GM23338 (cell line): Measurements from ENCODE around the gene GOLGA1. TPM values are rescaled to one million over a fixed set of nuclear protein-coding genes. Genes with fewer than 3 reads are reported as not detected.

Experiments
- ATAC-seq: fragments of 200-7000 bp; cut with Tn5 transposase; 3 replicates; pipeline ENCODE4 v1.9.1; 2020
- DNase-seq: peaks from one replicate; pipeline ENCODE4 v3.0.0-alpha.2; 2015; ENCODE audit warnings: low spot score
- H2AFZ ChIP-seq: fragments of 200-600 bp; sonication (generic); 2 replicates; pipeline ENCODE4 v1.8.0; 2016; ENCODE audit warnings: antibody characterized with exemption, mild to moderate bottlenecking, moderate library complexity
- H3F3A ChIP-seq: fragments of 200-600 bp; sonication (generic); replicated peaks from 2 replicates; pipeline ENCODE4 v1.8.0; 2017; ENCODE audit warnings: antibody characterized with exemption, mixed run types, low read depth
- H3K27ac ChIP-seq: fragments of 200-600 bp; sonication (generic); 2 replicates; pipeline ENCODE4 v1.6.1; 2016; ENCODE audit warnings: low read depth
- H3K27me3 ChIP-seq: fragments of 200-600 bp; sonication (generic); 2 replicates; pipeline ENCODE4 v1.8.0; 2016; ENCODE audit warnings: mild to moderate bottlenecking, mixed run types, moderate library complexity; ENCODE audit not compliant: insufficient read depth
- H3K36me3 ChIP-seq: fragments of 200-600 bp; sonication (generic); 2 replicates; pipeline ENCODE4 v1.8.0; 2016; ENCODE audit warnings: mild to moderate bottlenecking; ENCODE audit not compliant: insufficient read depth
- H3K4me1 ChIP-seq: fragments of 200-600 bp; sonication (generic); 2 replicates; pipeline ENCODE4 v1.8.0; 2016; ENCODE audit warnings: mild to moderate bottlenecking, moderate library complexity; ENCODE audit not compliant: insufficient read depth
- H3K4me2 ChIP-seq: fragments of 200-600 bp; sonication (generic); 2 replicates; pipeline ENCODE4 v1.7.1; 2017; ENCODE audit warnings: mixed run types
- H3K4me3 ChIP-seq: fragments of 200-600 bp; sonication (generic); 2 replicates; pipeline ENCODE4 v1.6.1; 2016; ENCODE audit warnings: mixed run types
- H3K79me2 ChIP-seq: fragments of 200-600 bp; sonication (generic); replicated peaks from 2 replicates; pipeline ENCODE4 v1.8.0; 2017; ENCODE audit warnings: mild to moderate bottlenecking; ENCODE audit not compliant: insufficient read depth
- H3K9me2 ChIP-seq: fragments of 200-600 bp; sonication (generic); 2 replicates; pipeline ENCODE4 v1.8.0; 2017; ENCODE audit not compliant: insufficient read depth
- H4K20me1 ChIP-seq: fragments of 200-600 bp; sonication (generic); replicated peaks from 2 replicates; pipeline ENCODE4 v1.8.0; 2017; ENCODE audit warnings: mild to moderate bottlenecking; ENCODE audit not compliant: insufficient read depth
- H3K27ac Mint-ChIP-seq: 2 replicates; pipeline ENCODE4 v1.8.0; 2020; ENCODE audit warnings: inconsistent platforms, mild to moderate bottlenecking, moderate library complexity, mixed read lengths
- H3K27me3 Mint-ChIP-seq: 3 replicates; pipeline ENCODE4 v1.8.0; 2022; ENCODE audit warnings: low read depth, mild to moderate bottlenecking, moderate library complexity, mixed read lengths, inconsistent platforms; ENCODE audit not compliant: insufficient read depth, poor library complexity
- H3K36me3 Mint-ChIP-seq: 3 replicates; pipeline ENCODE4 v1.8.0; 2021; ENCODE audit warnings: low read depth, mild to moderate bottlenecking, inconsistent platforms, moderate library complexity, mixed read lengths
- H3K4me1 Mint-ChIP-seq: 3 replicates; pipeline ENCODE4 v1.8.0; 2020; ENCODE audit warnings: mild to moderate bottlenecking, inconsistent platforms, mixed read lengths
- H3K4me3 Mint-ChIP-seq: 3 replicates; pipeline ENCODE4 v1.8.0; 2021; ENCODE audit warnings: moderate library complexity, mild to moderate bottlenecking, inconsistent platforms, mixed read lengths
- H3K9me3 Mint-ChIP-seq: 3 replicates; pipeline ENCODE4 v1.8.0; 2020; ENCODE audit warnings: moderate library complexity, mild to moderate bottlenecking, inconsistent platforms, mixed read lengths
- EZH2 ChIP-seq: fragments of 200-600 bp; sonication (generic); IDR thresholded peaks from one replicate; pipeline ENCODE4 v1.8.0; 2017; ENCODE audit warnings: antibody characterized with exemption, mild to moderate bottlenecking, low read depth; ENCODE audit not compliant: unreplicated experiment
- JUNB ChIP-seq: IDR thresholded peaks from one replicate; pipeline ENCODE4 v1.6.1; 2016; ENCODE audit warnings: antibody characterized with exemption; ENCODE audit not compliant: unreplicated experiment
- NANOG ChIP-seq: IDR thresholded peaks from 2 replicates; pipeline ENCODE4 v1.6.1; 2016; ENCODE audit warnings: antibody characterized with exemption, borderline replicate concordance
- POLR2AphosphoS5 ChIP-seq: IDR thresholded peaks from 2 replicates; pipeline ENCODE4 v1.6.1; 2016; ENCODE audit warnings: antibody characterized with exemption, low read depth
- STAT1 ChIP-seq: IDR thresholded peaks from one replicate; pipeline ENCODE4 v1.6.1; 2016; ENCODE audit warnings: antibody characterized with exemption; ENCODE audit not compliant: unreplicated experiment
- ZNF114 ChIP-seq: fragments of 250-450 bp; sonication (Bioruptor Pico); IDR thresholded peaks from 2 replicates; pipeline ENCODE4 v1.5.0; 2020; ENCODE audit warnings: mild to moderate bottlenecking, moderate library complexity
- ZNF331 ChIP-seq: fragments of 250-450 bp; sonication (Bioruptor Pico); IDR thresholded peaks from 2 replicates; pipeline ENCODE4 v1.5.0; 2020; ENCODE audit warnings: low read depth, mild to moderate bottlenecking, moderate library complexity
- polyA plus RNA-seq: library from polyadenylated mRNA; unstranded; fragments of >200 nt; fragmentation: Nextera tagmentation; extraction: Ambion mirVana; gene quantifications from 2 replicates; pipeline ENCODE4 v1.2.1, GENCODE V29; 2016
- total RNA-seq: library from RNA; depleted of rRNA; stranded (reverse); fragments of >200 nt; shearing (Covaris generic); gene quantifications from 2 replicates; pipeline ENCODE4 v1.2.3, GENCODE V29; 2014
- TF ChIP-seq, protein P1 (sequence below): IDR thresholded peaks from one replicate; pipeline ENCODE4 v1.6.1; 2018; ENCODE audit warnings: antibody characterized with exemption; ENCODE audit not compliant: unreplicated experiment
- TF ChIP-seq, protein P2 (sequence below), 2 experiments: fragments of 200-600 bp in 1 of 2; sonication (generic) in 1 of 2; conservative IDR thresholded peaks; 2 replicates each; pipeline versions ENCODE4 v1.5.1 to v1.6.1; 2016 to 2017; ENCODE audit warnings: antibody characterized with exemption in 2 of 2, low read depth in 2 of 2, mild to moderate bottlenecking in 2 of 2, moderate library complexity in 1 of 2
- TF ChIP-seq, protein P3 (sequence below): fragments of 250-450 bp; sonication (Bioruptor Pico); IDR thresholded peaks from 2 replicates; pipeline ENCODE4 v1.5.0; 2020; ENCODE audit warnings: mild to moderate bottlenecking, moderate library complexity
- TF ChIP-seq, protein P4 (sequence below): IDR thresholded peaks from 2 replicates; pipeline ENCODE4 v1.6.1; 2016; ENCODE audit warnings: antibody characterized with exemption

Gene GOLGA1
- total and polyA plus RNA-seq, 2 experiments from 2014 or later: 6.1 to 8.0 TPM

DNA sequence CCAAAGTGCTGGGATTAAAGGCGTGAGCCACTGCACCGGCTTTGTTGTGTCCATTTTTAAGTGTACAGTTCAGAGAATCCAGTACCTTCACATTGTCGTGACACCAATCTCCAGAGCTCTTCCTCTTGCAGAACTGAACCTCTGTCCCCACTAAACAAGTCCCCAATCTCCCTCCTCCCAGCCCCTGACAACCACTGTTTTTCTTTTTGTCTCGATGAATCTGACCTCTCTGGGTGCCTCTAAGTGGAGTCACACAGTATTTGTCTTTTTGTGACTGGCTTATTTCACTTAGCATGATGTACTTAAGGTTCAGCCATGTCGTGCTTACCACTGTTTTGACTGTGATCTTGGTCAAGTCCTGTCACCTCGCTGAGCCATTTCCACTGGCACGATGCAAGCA lies 86.1 kb downstream of the GOLGA1 start:
- Histone ChIP-seq H3K4me1 (peaks cover 10% of the 10 kb centered on the region), H3K4me2 (no peak overlapping the region), H3K4me3 (no peak overlapping the region), H3K79me2 (peaks cover 13% of the 10 kb centered on the region), H2AFZ (no peak overlapping the region), H3F3A (peaks cover 43% of the 10 kb centered on the region), H3K36me3 (peaks cover 19% of the 10 kb centered on the region), H4K20me1 (peaks cover 23% of the 10 kb centered on the region), H3K27ac (no peak overlapping the region), H3K27me3 (no peaks in the 10 kb centered on the region), H3K9me2 (no peaks in the 10 kb centered on the region)
- Mint-ChIP-seq H3K4me3 (no peak overlapping the region; the same call in 2 of the 3 replicates), H3K36me3 (peaks cover 33% of the 10 kb centered on the region), H3K9me3 (peaks cover 3% of the 10 kb centered on the region; the same call in 1 of the 3 replicates), H3K4me1 (peaks cover 19% of the 10 kb centered on the region), H3K27ac (no peak overlapping the region), H3K27me3 (peaks cover 23% of the 10 kb centered on the region)
- ATAC-seq: no peak
- TF ChIP-seq, protein P1, sequence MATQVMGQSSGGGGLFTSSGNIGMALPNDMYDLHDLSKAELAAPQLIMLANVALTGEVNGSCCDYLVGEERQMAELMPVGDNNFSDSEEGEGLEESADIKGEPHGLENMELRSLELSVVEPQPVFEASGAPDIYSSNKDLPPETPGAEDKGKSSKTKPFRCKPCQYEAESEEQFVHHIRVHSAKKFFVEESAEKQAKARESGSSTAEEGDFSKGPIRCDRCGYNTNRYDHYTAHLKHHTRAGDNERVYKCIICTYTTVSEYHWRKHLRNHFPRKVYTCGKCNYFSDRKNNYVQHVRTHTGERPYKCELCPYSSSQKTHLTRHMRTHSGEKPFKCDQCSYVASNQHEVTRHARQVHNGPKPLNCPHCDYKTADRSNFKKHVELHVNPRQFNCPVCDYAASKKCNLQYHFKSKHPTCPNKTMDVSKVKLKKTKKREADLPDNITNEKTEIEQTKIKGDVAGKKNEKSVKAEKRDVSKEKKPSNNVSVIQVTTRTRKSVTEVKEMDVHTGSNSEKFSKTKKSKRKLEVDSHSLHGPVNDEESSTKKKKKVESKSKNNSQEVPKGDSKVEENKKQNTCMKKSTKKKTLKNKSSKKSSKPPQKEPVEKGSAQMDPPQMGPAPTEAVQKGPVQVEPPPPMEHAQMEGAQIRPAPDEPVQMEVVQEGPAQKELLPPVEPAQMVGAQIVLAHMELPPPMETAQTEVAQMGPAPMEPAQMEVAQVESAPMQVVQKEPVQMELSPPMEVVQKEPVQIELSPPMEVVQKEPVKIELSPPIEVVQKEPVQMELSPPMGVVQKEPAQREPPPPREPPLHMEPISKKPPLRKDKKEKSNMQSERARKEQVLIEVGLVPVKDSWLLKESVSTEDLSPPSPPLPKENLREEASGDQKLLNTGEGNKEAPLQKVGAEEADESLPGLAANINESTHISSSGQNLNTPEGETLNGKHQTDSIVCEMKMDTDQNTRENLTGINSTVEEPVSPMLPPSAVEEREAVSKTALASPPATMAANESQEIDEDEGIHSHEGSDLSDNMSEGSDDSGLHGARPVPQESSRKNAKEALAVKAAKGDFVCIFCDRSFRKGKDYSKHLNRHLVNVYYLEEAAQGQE: no peak
- TF ChIP-seq POLR2AphosphoS5 (no peak), JUNB (no peak), NANOG (no peak), STAT1 (no peak), ZNF331 (CRISPR knock-in tag) (no peak), EZH2 (no peak), ZNF114 (CRISPR knock-in tag) (no peak)
- TF ChIP-seq, protein P2, sequence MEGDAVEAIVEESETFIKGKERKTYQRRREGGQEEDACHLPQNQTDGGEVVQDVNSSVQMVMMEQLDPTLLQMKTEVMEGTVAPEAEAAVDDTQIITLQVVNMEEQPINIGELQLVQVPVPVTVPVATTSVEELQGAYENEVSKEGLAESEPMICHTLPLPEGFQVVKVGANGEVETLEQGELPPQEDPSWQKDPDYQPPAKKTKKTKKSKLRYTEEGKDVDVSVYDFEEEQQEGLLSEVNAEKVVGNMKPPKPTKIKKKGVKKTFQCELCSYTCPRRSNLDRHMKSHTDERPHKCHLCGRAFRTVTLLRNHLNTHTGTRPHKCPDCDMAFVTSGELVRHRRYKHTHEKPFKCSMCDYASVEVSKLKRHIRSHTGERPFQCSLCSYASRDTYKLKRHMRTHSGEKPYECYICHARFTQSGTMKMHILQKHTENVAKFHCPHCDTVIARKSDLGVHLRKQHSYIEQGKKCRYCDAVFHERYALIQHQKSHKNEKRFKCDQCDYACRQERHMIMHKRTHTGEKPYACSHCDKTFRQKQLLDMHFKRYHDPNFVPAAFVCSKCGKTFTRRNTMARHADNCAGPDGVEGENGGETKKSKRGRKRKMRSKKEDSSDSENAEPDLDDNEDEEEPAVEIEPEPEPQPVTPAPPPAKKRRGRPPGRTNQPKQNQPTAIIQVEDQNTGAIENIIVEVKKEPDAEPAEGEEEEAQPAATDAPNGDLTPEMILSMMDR (conservative IDR thresholded peaks at IDR 0.05; ENCODE audit: low read depth in 2 of 2): no peak
- TF ChIP-seq, protein P3, sequence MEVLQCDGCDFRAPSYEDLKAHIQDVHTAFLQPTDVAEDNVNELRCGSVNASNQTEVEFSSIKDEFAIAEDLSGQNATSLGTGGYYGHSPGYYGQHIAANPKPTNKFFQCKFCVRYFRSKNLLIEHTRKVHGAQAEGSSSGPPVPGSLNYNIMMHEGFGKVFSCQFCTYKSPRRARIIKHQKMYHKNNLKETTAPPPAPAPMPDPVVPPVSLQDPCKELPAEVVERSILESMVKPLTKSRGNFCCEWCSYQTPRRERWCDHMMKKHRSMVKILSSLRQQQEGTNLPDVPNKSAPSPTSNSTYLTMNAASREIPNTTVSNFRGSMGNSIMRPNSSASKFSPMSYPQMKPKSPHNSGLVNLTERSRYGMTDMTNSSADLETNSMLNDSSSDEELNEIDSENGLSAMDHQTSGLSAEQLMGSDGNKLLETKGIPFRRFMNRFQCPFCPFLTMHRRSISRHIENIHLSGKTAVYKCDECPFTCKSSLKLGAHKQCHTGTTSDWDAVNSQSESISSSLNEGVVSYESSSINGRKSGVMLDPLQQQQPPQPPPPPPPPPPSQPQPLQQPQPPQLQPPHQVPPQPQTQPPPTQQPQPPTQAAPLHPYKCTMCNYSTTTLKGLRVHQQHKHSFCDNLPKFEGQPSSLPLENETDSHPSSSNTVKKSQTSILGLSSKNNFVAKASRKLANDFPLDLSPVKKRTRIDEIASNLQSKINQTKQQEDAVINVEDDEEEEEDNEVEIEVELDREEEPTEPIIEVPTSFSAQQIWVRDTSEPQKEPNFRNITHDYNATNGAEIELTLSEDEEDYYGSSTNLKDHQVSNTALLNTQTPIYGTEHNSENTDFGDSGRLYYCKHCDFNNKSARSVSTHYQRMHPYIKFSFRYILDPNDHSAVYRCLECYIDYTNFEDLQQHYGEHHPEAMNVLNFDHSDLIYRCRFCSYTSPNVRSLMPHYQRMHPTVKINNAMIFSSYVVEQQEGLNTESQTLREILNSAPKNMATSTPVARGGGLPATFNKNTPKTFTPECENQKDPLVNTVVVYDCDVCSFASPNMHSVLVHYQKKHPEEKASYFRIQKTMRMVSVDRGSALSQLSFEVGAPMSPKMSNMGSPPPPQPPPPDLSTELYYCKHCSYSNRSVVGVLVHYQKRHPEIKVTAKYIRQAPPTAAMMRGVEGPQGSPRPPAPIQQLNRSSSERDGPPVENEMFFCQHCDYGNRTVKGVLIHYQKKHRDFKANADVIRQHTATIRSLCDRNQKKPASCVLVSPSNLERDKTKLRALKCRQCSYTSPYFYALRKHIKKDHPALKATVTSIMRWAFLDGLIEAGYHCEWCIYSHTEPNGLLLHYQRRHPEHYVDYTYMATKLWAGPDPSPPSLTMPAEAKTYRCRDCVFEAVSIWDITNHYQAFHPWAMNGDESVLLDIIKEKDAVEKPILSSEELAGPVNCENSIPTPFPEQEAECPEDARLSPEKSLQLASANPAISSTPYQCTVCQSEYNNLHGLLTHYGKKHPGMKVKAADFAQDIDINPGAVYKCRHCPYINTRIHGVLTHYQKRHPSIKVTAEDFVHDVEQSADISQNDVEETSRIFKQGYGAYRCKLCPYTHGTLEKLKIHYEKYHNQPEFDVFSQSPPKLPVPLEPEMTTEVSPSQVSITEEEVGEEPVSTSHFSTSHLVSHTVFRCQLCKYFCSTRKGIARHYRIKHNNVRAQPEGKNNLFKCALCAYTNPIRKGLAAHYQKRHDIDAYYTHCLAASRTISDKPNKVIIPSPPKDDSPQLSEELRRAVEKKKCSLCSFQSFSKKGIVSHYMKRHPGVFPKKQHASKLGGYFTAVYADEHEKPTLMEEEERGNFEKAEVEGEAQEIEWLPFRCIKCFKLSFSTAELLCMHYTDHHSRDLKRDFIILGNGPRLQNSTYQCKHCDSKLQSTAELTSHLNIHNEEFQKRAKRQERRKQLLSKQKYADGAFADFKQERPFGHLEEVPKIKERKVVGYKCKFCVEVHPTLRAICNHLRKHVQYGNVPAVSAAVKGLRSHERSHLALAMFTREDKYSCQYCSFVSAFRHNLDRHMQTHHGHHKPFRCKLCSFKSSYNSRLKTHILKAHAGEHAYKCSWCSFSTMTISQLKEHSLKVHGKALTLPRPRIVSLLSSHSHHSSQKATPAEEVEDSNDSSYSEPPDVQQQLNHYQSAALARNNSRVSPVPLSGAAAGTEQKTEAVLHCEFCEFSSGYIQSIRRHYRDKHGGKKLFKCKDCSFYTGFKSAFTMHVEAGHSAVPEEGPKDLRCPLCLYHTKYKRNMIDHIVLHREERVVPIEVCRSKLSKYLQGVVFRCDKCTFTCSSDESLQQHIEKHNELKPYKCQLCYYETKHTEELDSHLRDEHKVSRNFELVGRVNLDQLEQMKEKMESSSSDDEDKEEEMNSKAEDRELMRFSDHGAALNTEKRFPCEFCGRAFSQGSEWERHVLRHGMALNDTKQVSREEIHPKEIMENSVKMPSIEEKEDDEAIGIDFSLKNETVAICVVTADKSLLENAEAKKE: no peak
- TF ChIP-seq, protein P4, sequence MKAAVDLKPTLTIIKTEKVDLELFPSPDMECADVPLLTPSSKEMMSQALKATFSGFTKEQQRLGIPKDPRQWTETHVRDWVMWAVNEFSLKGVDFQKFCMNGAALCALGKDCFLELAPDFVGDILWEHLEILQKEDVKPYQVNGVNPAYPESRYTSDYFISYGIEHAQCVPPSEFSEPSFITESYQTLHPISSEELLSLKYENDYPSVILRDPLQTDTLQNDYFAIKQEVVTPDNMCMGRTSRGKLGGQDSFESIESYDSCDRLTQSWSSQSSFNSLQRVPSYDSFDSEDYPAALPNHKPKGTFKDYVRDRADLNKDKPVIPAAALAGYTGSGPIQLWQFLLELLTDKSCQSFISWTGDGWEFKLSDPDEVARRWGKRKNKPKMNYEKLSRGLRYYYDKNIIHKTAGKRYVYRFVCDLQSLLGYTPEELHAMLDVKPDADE: no peak
- DNase-seq: no peak
